Measurements from ENCODE around the gene STXBP6.

DNA sequence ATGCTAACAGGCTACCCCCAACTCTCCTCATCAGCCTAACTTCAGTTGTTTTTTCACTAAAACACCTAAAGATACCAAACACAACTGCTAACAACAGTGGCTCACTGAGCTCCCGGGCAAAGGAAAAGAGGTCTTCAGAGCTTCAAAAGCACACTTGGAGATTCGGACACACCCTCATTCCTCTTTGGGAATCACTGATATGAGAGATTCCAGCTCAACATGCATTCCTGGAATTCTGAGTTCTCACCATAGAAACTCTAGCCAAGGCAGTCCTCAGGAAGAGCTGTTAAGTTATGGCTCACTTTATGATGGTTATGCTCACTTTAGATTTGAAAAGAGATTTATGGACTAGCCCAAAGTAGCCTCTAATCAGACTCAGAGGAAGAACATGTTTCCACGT lies 40.1 kb downstream of the STXBP6 start:
- TF ChIP-seq, protein P1, sequence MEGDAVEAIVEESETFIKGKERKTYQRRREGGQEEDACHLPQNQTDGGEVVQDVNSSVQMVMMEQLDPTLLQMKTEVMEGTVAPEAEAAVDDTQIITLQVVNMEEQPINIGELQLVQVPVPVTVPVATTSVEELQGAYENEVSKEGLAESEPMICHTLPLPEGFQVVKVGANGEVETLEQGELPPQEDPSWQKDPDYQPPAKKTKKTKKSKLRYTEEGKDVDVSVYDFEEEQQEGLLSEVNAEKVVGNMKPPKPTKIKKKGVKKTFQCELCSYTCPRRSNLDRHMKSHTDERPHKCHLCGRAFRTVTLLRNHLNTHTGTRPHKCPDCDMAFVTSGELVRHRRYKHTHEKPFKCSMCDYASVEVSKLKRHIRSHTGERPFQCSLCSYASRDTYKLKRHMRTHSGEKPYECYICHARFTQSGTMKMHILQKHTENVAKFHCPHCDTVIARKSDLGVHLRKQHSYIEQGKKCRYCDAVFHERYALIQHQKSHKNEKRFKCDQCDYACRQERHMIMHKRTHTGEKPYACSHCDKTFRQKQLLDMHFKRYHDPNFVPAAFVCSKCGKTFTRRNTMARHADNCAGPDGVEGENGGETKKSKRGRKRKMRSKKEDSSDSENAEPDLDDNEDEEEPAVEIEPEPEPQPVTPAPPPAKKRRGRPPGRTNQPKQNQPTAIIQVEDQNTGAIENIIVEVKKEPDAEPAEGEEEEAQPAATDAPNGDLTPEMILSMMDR (conservative IDR thresholded peaks at IDR 0.05) = no peak
- TF ChIP-seq EZH2 (IDR thresholded peaks at IDR 0.05; ENCODE audit: low read depth) = no peak

Data from PC-9 (cell line).